GM12892 (cell line): ENCODE measurements around the gene PHLDB1.
A peak's percentile ranks its signal among the peaks of the same experiment; 100 is the strongest.
"Not testable (repeated sequence)": the region's sequence is repeated elsewhere in the genome, so short reads cannot be mapped to it uniquely, and the experiment has no call there.

Experiments used
- DNase-seq: peaks from one replicate; pipeline ENCODE4 v3.0.0; 2011; ENCODE audit not compliant: insufficient read length
- FAIRE-seq: peaks from 2 replicates; lab custom pipeline; 2011; peaks lifted over from hg19 to GRCh38; lab: Jason Lieb, UNC
- POLR2A ChIP-seq: IDR thresholded peaks from 2 replicates; pipeline ENCODE4 v1.6.1; 2011; ENCODE audit warnings: low read depth, low read length, control low read depth
- POLR2AphosphoS5 ChIP-seq: IDR thresholded peaks from 2 replicates; pipeline ENCODE4 v1.6.1; 2011; ENCODE audit warnings: low read depth, low read length, control low read depth
- TAF1 ChIP-seq: IDR thresholded peaks from 2 replicates; pipeline ENCODE4 v1.6.1; 2011; ENCODE audit warnings: low read depth, mild to moderate bottlenecking, control low read depth, low read length, borderline replicate concordance

PHLDB1 gene

DNA sequence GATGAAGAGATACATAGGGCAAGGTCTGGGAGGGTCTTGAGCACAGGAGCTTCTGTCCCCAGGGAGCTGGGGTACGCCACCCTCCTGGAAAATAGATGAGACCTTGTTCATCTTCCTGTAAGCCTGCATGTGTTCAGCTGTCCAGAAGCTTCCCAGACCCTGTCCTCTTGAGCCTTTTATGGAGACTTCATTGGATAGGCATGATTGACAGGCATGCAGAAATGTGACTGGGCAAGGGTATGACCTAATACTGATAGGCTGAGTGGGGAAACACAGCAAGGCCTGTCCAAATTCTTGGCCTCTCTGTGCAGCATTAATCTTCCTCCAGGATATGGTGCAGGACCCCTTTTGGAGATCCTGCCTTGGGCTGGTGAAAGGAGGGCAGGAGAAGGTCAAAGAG lies 19.5 kb upstream of the PHLDB1 start:
- FAIRE-seq (no peak), DNase-seq (no peak)
- no peak for TF ChIP-seq POLR2A
- TF ChIP-seq POLR2AphosphoS5 = no peak
- no peak for TF ChIP-seq TAF1

DNA sequence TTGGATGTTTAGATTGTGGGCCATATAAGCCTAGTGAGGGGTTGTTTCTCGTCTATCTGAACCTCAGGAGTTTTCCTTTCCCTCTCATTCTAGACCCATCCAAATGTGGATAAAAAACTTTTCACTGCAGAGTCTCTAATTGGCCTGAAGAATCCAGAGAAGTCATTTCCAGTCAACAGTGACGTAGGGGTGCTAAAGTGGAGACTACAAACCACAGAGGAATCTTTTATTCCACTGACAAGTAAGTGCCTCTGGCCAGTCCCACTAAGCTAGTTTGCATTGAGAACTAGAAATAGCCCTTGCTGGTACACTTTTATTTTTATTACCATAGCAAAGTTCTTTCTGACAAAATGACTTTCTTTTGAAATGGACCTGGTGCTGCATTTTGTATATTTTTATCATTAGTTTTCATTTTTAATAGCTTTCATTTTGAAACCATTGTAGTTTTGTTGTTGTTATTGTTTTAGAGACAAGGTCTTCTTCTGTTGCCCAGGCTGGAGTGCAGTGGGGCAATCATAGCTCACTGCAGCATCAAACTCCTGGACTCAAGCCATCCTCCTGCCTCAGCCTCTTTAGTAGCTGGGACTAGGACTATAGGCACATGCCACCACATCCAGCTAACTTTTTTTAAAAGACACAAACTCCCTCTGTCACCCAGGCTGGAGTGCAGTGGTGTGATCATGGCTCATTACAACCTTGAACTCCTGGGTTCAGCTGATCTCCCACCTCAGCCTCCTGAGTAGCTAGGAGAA lies 14.6 kb upstream of the PHLDB1 start:
- DNase-seq (no peak), FAIRE-seq (no peak)
- TF ChIP-seq TAF1 (no peak), POLR2A (no peak), POLR2AphosphoS5 (no peak)

DNA sequence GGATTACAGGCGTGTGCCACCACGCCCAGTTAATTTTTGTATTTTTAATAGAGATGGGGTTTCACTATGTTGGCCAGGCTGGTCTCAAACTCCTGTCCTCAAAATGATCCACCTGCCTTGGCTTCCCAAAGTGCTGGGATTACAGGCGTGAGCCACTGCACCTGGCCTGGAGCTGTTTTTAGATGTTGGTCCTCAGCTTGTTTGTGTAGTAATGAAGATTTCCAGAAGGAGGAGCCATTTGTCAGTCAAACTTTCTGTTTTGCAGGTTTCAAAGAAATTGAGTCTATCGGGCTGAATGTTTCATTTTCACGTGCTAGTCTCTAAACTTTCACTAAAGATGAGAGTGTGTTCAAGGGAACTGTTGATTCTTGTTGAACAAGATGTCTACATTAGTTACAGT lies 12.4 kb upstream of the PHLDB1 start:
- DNase-seq = not testable (repeated sequence)
- FAIRE-seq = peak; percentile 74

DNA sequence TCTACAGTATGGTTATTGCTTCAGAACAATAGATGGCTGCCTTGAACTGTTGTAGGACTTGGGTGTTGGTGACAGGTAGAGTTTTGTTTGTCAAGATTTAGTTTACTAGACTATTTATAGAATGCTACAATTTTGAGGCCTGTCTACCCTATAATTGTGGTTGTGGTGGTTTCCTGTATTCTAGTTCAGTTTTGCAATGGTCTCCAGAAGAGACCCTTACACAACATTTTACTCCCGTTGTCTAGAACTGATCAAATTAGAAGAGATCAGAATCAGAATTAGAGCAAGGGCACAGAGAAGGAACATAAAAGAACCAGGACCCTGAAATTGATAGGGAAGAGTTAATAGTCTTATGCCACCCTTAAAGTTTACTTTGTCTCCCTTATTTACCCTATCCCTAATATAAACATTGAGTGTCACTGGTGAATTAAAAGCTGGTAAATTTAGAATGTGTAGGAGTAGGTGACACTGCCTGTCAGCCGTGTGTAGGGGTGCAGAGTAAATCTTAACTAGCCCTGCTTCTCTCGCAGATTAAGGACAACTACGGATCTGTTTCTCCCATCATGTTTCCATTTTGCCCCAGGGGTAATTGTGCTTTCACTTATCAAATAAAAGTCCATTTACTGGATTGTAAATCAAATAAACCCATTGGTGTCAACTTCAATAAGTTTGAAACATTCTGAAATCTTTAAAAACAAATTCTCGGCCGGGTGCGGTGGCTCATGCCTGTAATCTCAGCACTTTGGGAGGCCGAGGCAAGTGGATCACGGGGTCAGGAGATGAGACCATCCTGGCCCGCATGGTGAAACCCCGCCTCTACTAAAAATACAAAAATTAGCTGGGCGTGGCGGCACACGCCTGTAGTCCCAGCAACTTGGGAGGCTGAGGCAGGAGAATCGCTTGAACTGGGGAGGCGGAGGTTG lies 10.9 kb upstream of the PHLDB1 start:
- FAIRE-seq (no peak), DNase-seq (no peak)

DNA sequence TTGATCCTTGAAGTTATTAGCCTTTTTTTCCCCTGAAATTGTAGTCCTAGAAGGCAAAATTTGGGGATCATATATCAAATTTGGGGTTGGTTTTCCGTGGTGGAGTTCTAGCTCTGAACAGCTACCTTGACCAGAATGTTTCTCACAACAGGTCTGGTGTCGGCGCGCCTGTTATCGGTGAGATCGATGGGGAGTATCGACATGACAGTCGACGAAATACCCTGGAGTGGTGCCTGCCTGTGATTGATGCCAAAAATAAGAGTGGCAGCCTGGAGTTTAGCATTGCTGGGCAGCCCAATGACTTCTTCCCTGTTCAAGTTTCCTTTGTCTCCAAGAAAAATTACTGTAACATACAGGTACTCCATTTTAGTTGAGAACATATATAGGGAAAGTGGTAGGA lies 9.9 kb upstream of the PHLDB1 start:
- DNase-seq (no peak), FAIRE-seq (no peak)
- TF ChIP-seq POLR2A (no peak), TAF1 (no peak), POLR2AphosphoS5 (no peak)

More for the DNA sequence above, 10.9 kb upstream of the PHLDB1 start:
- TF ChIP-seq TAF1 (no peak), POLR2A (no peak), POLR2AphosphoS5 (no peak)

DNA sequence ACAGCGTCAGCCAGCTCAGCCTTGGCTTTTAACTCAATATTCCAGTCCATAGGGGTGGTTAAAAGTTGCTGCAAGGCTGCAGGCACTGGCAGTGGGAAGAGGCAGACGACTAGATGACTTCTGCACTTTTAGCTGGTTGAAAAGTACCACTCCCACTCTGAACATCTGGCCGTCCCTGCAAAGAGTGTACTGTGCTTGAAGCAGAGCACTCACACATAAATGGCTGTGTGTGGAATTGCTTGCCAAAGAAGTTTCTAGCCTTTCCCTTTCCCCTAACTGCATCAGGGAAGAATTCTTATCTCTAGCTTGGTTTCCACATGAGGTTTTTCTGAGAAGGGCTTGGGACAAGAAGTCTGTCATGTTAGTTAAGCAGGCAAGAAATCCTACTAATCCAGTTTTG lies 5.1 kb upstream of the PHLDB1 start:
- no peak for FAIRE-seq
- TF ChIP-seq POLR2AphosphoS5 (no peak), POLR2A (no peak), TAF1 (no peak)
- no peak for DNase-seq

DNA sequence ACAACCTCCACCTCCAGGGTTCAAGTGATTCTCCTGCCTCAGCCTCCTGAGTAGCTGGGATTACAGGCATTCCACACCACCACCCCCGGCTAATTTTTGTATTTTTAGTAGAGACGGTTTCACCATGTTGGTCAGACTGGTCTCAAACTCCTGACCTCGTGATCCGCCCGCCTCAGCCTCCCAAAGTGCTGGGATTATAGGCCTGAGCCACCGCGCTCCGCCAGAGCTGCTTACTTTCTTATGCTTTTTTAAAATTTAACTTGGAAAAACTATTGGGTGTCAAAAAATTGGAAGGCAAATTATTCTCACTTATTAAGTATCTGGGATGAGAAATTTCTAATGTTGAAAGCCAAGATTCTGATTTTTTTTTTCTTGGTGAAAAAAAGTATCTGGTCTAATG lies 3.7 kb upstream of the PHLDB1 start:
- not testable (repeated sequence) for DNase-seq, FAIRE-seq

DNA sequence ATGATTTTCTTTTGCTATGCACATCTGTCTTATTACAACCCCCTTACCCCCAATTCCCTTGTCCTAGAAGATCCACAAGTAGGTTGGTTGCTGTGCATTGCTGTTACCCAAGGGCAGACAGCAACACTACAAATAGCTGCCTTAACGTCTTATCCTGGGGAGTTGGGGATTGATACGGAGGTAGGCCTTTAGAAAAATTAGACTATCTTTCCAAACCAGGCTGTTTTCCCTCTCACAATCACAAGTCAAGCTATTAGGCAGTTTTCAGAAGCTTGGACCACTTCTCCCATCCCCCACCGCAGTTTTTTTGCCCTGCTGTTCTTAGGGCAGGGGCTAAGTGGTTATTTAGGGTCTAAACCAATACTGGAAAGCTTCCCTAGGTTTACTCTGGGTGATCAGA lies 2.8 kb upstream of the PHLDB1 start:
- DNase-seq (no peak), FAIRE-seq (no peak)
- TF ChIP-seq POLR2AphosphoS5 = no peak
- no peak for TF ChIP-seq POLR2A
- no peak for TF ChIP-seq TAF1

DNA sequence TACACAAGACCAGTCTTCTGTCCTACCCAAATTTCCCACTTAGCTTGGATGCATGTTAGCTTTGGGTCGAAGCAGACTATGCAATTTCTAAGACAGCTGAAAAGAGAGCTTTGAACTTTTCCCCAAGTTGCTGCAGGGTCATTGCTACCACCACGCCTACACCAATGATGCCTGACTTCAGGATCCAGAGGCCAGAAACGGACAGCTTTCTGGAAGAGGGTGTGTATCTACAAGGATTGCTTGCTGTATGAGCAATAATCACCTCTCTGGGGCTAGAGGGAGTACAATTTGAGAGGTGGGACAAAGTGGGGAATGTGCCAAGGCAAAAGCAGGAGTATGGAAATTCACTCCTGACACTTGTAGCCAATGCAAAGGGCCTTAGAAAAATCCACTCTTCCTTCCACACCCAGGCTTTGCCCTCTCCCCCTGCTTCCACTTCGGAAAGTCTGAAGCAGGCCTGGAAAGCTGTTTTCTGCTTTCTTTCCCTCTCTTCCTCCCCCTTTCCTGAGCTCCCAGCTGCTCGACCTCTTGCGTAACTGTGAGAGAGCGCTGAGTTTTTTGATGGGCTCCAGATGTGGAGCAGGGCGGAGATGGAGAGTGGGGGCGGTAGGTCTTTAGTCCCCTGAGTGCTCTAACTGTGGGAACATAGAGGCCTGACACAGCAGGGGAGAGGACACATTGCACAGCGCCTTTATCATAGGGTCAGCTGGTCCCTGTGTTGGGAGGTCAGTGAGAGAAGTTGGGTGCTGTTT lies 2.1 kb upstream of the PHLDB1 start:
- DNase-seq (no peak), FAIRE-seq (no peak)
- TF ChIP-seq TAF1 (no peak), POLR2AphosphoS5 (no peak), POLR2A (no peak)

DNA sequence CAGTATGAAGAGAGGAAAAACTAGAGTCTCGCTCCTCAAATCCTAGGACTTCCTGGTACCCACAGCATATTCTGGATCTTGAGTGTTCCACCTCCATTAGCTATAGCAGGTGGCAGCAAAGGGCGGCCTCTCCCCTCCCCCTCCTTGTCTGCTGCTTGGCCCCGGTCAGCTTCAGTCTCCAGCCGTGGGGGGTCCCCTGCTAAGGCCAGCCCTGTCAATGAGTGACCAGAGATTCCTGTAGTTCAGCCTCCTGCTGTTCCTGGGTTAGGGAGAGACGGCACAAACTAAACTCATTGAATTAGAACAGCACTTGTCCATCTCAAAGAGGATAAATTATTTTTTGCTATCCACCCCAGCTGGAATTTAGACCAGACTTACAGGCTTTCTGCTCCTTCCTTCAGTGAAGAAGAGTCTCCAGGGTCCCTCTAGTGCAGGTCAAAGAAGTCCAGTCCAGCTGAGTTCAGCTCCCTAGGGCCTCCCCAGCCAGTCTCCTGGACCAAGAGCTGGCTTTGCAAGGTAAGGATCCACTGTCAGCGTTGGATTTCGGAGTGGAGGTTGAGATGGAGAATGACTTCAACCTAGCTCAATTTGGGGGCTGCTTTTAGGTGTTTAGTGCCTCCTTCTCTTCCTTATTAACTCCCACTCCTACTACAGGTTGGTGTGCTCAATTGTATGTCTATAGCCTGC lies 1.1 kb upstream of the PHLDB1 start:
- DNase-seq (no peak), FAIRE-seq (no peak)

DNA sequence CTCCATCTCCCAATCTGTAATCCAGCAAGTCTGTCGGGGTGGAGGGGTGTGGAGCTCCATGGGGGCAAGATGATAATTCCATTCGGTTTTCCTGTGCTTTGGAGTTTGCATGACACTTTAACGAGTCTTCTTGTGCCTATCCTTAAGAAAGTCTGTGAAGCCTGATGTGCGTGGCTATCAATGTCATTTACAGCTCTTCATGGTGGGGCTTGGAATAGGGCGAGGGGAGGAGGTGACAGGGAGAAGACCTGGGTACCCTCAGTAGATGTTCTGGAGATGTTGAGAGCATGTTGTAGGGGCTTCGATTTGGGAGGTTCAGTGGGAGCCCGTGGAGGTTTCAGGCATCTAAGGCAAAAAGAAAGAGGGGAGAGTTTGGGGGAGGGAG lies 579 bp upstream of the PHLDB1 start:
- no peak for FAIRE-seq
- TF ChIP-seq POLR2A (no peak), POLR2AphosphoS5 (no peak), TAF1 (no peak)

More for the DNA sequence above, 1.1 kb upstream of the PHLDB1 start:
- TF ChIP-seq POLR2AphosphoS5 (no peak), POLR2A (no peak), TAF1 (no peak)

More for the DNA sequence above, 579 bp upstream of the PHLDB1 start:
- DNase-seq = no peak
